ENCODE results near the gene CERS4.

GRCh38 chr19:8212916-8213315 lies 3.7 kb downstream of the CERS4 start:
- no peak for TF ChIP-seq CTCF (IDR thresholded peaks at IDR 0.05)
- no peak for TF ChIP-seq POLR2AphosphoS5 (IDR thresholded peaks at IDR 0.05)
- no peak for TF ChIP-seq POLR2A (IDR thresholded peaks at IDR 0.05)
- no peak for TF ChIP-seq EP300 (IDR thresholded peaks at IDR 0.05)
